B cell (primary cell): ENCODE results near the gene TBC1D9B.

Experiments
- CTCF ChIP-seq: fragments of 200-600 bp; IDR thresholded peaks from one replicate; pipeline ENCODE4 v1.8.0; 2022; ENCODE audit warnings: antibody characterized with exemption, mild to moderate bottlenecking
- EZH2 ChIP-seq: IDR thresholded peaks from 2 replicates; pipeline ENCODE4 v1.6.1; 2012; ENCODE audit warnings: borderline replicate concordance, low read depth, mild to moderate bottlenecking, moderate library complexity, low read length; ENCODE audit not compliant: insufficient read depth, poor library complexity, severe bottlenecking

GRCh38 chr5:179875741-179876609 lies 31.7 kb downstream of the TBC1D9B start:
- TF ChIP-seq CTCF: no peak
- no peak for TF ChIP-seq EZH2
